SK-N-SH treated with all-trans-retinoic acid at 6 μM for 48 hours (cell line): Measurements from ENCODE around the gene PLA2G10.
"Not testable (repeated sequence)": the region's sequence is repeated elsewhere in the genome, so short reads cannot be mapped to it uniquely, and the experiment has no call there.

Experiments
- CSRNP3 ChIP-seq: fragments of 250-450 bp; sonication (Bioruptor Pico); IDR thresholded peaks from 2 replicates; pipeline ENCODE4 v1.5.1; 2021; ENCODE audit warnings: mild to moderate bottlenecking, moderate library complexity
- ESRRG ChIP-seq: fragments of 250-450 bp; sonication (Bioruptor Pico); IDR thresholded peaks from 2 replicates; pipeline ENCODE4 v1.6.1; 2021; ENCODE audit warnings: mild to moderate bottlenecking
- PATZ1 ChIP-seq: fragments of 250-450 bp; sonication (Bioruptor Pico); IDR thresholded peaks from 2 replicates; pipeline ENCODE4 v1.8.0; 2020; ENCODE audit warnings: mild to moderate bottlenecking, moderate library complexity, borderline replicate concordance
- RARB ChIP-seq: fragments of 250-450 bp; sonication (Bioruptor Pico); IDR thresholded peaks from 2 replicates; pipeline ENCODE4 v1.8.0; 2021; ENCODE audit warnings: mild to moderate bottlenecking, moderate library complexity
- ZC3H10 ChIP-seq: fragments of 250-450 bp; sonication (Bioruptor Pico); IDR thresholded peaks from 2 replicates; pipeline ENCODE4 v1.5.1; 2021; ENCODE audit warnings: mild to moderate bottlenecking, moderate library complexity
- ZNF565 ChIP-seq: fragments of 450-650 bp; formaldehyde crosslinking; conservative IDR thresholded peaks from 2 replicates; pipeline ENCODE4 v1.5.0; 2020; ENCODE audit warnings: low read depth, mild to moderate bottlenecking, moderate library complexity

- TF ChIP-seq CSRNP3 (CRISPR knock-in tag); RARB (CRISPR knock-in tag); PATZ1 (CRISPR knock-in tag); ZNF565 (CRISPR knock-in tag); ZC3H10 (CRISPR knock-in tag); ESRRG: not testable (repeated sequence)
Measured at GRCh38 chr16:14702672-14703071, 8.6 kb upstream of the PLA2G10 start.
